ENCODE measurements around the gene SAMD4A.

SAMD4A gene

DNA sequence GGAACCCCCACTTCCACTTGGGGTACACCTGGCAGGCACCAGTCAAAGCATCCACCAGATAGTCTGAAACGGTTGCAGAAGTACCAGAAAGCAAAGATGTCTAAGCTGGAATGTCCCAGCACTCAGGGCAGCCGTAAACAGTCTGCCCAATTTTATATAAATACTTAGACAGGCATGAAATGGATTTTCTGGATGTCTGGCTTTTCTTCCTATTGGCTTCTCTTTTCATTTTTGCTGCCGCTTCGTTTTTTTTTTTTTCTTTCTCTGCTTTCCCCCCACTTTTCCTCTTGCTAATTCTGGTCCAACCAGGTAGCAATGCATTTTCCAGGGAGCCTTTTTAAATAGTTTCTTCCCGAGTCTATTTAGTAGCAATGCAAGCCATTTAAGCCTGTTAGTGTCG is 168.0 kb downstream of the SAMD4A start:
- H3K27ac ChIP-seq (ENCODE audit: low read depth, low read length): no peak overlapping the region
- no peak overlapping the region for H3K9ac ChIP-seq (ENCODE audit: low read length)
- H3K36me3 ChIP-seq (ENCODE audit: control insufficient read depth, insufficient read depth, low read length): no peaks in the 10 kb centered on the region
- H3K4me3 ChIP-seq (ENCODE audit: low read depth, low read length): no peak overlapping the region
- H3K4me1 ChIP-seq (ENCODE audit: control insufficient read depth, insufficient read depth, low read length): peaks cover 15% of the 10 kb centered on the region
- no peaks in the 10 kb centered on the region for H3K9me3 ChIP-seq (ENCODE audit: control insufficient read depth, insufficient read depth, low read depth, low read length)
- no peaks in the 10 kb centered on the region for H3K27me3 ChIP-seq (ENCODE audit: control insufficient read depth, insufficient read depth, low read length)

DNA sequence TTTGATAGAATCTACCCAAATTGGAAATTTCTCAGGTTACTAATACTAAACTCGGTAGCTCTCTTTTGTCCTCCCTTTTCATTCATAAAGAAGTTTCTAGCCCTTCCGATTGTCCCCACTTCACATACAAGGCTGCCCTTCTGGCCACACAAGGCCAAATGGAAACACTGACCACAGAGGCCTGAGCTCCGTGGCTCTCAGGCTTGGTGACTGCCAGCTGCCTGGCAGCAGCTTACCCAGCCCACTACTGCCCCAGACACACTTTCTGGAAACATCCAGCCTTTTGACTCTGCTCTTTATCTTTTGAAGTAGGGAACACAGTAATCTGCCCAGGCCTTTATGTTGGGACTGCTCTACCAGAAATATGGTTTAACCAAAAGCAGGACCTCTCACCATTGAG is 168.5 kb downstream of the SAMD4A start:
- Histone ChIP-seq H3K9ac (ENCODE audit: low read length) (no peak overlapping the region), H3K27ac (ENCODE audit: low read depth, low read length) (no peak overlapping the region), H3K4me3 (ENCODE audit: low read depth, low read length) (no peak overlapping the region), H3K36me3 (ENCODE audit: control insufficient read depth, insufficient read depth, low read length) (no peaks in the 10 kb centered on the region), H3K27me3 (ENCODE audit: control insufficient read depth, insufficient read depth, low read length) (no peaks in the 10 kb centered on the region), H3K9me3 (ENCODE audit: control insufficient read depth, insufficient read depth, low read depth, low read length) (no peaks in the 10 kb centered on the region), H3K4me1 (ENCODE audit: control insufficient read depth, insufficient read depth, low read length) (peaks cover 11% of the 10 kb centered on the region)

- Histone ChIP-seq H3K4me3 (ENCODE audit: low read depth, low read length) (no peak overlapping the region), H3K27me3 (ENCODE audit: control insufficient read depth, insufficient read depth, low read length) (no peaks in the 10 kb centered on the region), H3K9me3 (ENCODE audit: control insufficient read depth, insufficient read depth, low read depth, low read length) (no peaks in the 10 kb centered on the region), H3K9ac (ENCODE audit: low read length) (no peak overlapping the region), H3K36me3 (ENCODE audit: control insufficient read depth, insufficient read depth, low read length) (no peaks in the 10 kb centered on the region), H3K27ac (ENCODE audit: low read depth, low read length) (no peak overlapping the region), H3K4me1 (ENCODE audit: control insufficient read depth, insufficient read depth, low read length) (peaks cover 11% of the 10 kb centered on the region)
Measured at GRCh38 chr14:54737132-54737711, 170.3 kb downstream of the SAMD4A start.

GRCh38 chr14:54738009-54738408 is 171.1 kb downstream of the SAMD4A start:
- Histone ChIP-seq H3K36me3 (ENCODE audit: control insufficient read depth, insufficient read depth, low read length) (no peaks in the 10 kb centered on the region), H3K4me3 (ENCODE audit: low read depth, low read length) (no peak overlapping the region), H3K27ac (ENCODE audit: low read depth, low read length) (no peak overlapping the region), H3K9me3 (ENCODE audit: control insufficient read depth, insufficient read depth, low read depth, low read length) (no peaks in the 10 kb centered on the region), H3K9ac (ENCODE audit: low read length) (no peak overlapping the region), H3K27me3 (ENCODE audit: control insufficient read depth, insufficient read depth, low read length) (no peaks in the 10 kb centered on the region), H3K4me1 (ENCODE audit: control insufficient read depth, insufficient read depth, low read length) (peaks cover 11% of the 10 kb centered on the region)

DNA sequence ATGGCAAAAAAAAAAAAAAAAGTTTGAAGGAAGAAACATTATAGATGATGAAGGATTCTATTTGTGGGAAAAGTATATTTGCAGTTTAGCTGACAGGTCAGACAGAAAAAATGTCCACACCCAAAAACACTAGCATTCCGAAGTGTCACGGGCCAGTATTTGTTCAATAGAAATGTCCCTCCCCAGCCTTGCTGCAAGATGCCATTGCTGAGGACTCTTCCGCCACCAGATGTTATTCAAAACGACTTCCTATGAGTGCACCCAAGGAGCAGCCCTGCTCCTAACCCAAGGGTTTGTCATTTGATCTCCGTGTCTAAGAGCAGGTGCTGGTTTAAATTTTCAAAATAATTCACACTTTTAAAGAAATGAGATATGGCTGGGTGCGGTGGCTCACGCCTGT is 172.6 kb downstream of the SAMD4A start:
- Histone ChIP-seq H3K36me3 (ENCODE audit: control insufficient read depth, insufficient read depth, low read length) (no peaks in the 10 kb centered on the region), H3K27ac (ENCODE audit: low read depth, low read length) (no peak overlapping the region), H3K9me3 (ENCODE audit: control insufficient read depth, insufficient read depth, low read depth, low read length) (no peaks in the 10 kb centered on the region), H3K4me1 (ENCODE audit: control insufficient read depth, insufficient read depth, low read length) (peaks cover 11% of the 10 kb centered on the region), H3K9ac (ENCODE audit: low read length) (no peak overlapping the region), H3K27me3 (ENCODE audit: control insufficient read depth, insufficient read depth, low read length) (no peaks in the 10 kb centered on the region), H3K4me3 (ENCODE audit: low read depth, low read length) (no peak overlapping the region)

GRCh38 chr14:54742492-54743350 is 175.8 kb downstream of the SAMD4A start:
- H3K4me1 ChIP-seq (ENCODE audit: control insufficient read depth, insufficient read depth, low read length): 0 out of 2 replicates have a peak, but pooled peaks cover 3% of the 10 kb centered on the region
- no peaks in the 10 kb centered on the region for H3K36me3 ChIP-seq (ENCODE audit: control insufficient read depth, insufficient read depth, low read length)
- no peak overlapping the region for H3K4me3 ChIP-seq (ENCODE audit: low read depth, low read length)
- no peaks in the 10 kb centered on the region for H3K9me3 ChIP-seq (ENCODE audit: control insufficient read depth, insufficient read depth, low read depth, low read length)
- H3K27ac ChIP-seq (ENCODE audit: low read depth, low read length): no peak overlapping the region
- no peak overlapping the region for H3K9ac ChIP-seq (ENCODE audit: low read length)
- no peaks in the 10 kb centered on the region for H3K27me3 ChIP-seq (ENCODE audit: control insufficient read depth, insufficient read depth, low read length)

DNA sequence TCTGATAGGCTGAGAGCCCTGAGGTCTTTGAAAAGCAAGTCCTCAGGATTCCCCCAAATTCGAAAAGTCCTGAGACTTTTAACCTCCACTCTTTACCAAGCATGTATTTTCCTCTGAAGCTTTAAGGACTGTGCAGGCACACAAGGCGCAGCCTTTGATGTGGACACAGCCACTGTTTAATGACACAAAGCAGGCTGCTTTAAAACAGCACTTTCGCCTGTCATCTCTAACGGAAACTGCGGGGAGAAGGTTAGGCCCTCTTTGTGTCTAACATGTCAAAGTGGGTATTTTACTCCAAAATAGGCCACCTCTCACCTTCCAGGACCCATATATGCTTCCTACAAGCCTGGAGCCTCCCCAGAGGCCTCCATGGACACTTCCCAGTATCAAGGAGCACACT is 176.5 kb downstream of the SAMD4A start:
- no peak overlapping the region for H3K27ac ChIP-seq (ENCODE audit: low read depth, low read length)
- no peaks in the 10 kb centered on the region for H3K36me3 ChIP-seq (ENCODE audit: control insufficient read depth, insufficient read depth, low read length)
- H3K9ac ChIP-seq (ENCODE audit: low read length): no peak overlapping the region
- H3K4me3 ChIP-seq (ENCODE audit: low read depth, low read length): no peak overlapping the region
- no peaks in the 10 kb centered on the region for H3K4me1 ChIP-seq (ENCODE audit: control insufficient read depth, insufficient read depth, low read length)
- H3K27me3 ChIP-seq (ENCODE audit: control insufficient read depth, insufficient read depth, low read length): no peaks in the 10 kb centered on the region
- no peaks in the 10 kb centered on the region for H3K9me3 ChIP-seq (ENCODE audit: control insufficient read depth, insufficient read depth, low read depth, low read length)

- H3K27me3 ChIP-seq (ENCODE audit: control insufficient read depth, insufficient read depth, low read length): no peaks in the 10 kb centered on the region
- H3K9me3 ChIP-seq (ENCODE audit: control insufficient read depth, insufficient read depth, low read depth, low read length): no peaks in the 10 kb centered on the region
Measured at GRCh38 chr14:54746019-54746418, 179.1 kb downstream of the SAMD4A start.

DNA sequence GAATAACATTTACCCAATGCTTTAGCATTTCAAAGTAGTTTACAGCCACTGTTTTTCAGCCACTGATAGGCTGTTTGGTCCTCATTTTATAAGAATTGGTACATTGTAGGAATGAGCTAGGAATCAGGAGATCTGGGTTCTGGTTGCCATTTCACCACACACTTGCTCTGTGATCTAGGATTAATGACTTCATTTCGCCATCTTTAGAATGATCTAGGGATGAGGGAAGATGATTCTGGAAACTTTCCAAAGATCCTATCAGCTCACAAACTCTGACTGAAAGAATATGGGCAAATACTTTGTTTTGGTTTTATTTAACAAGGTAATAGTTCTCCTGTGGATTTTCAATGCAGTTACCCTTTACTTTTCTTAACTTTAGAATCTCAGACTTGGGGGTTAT is 180.7 kb downstream of the SAMD4A start:
- Histone ChIP-seq H3K36me3 (ENCODE audit: control insufficient read depth, insufficient read depth, low read length) (peaks cover 15% of the 10 kb centered on the region; the same call in 1 of the 2 replicates), H3K9me3 (ENCODE audit: control insufficient read depth, insufficient read depth, low read depth, low read length) (no peaks in the 10 kb centered on the region), H3K27me3 (ENCODE audit: control insufficient read depth, insufficient read depth, low read length) (no peaks in the 10 kb centered on the region), H3K27ac (ENCODE audit: low read depth, low read length) (no peak overlapping the region), H3K4me1 (ENCODE audit: control insufficient read depth, insufficient read depth, low read length) (no peaks in the 10 kb centered on the region), H3K9ac (ENCODE audit: low read length) (no peak overlapping the region), H3K4me3 (ENCODE audit: low read depth, low read length) (no peak overlapping the region)

More at GRCh38 chr14:54746019-54746418, 179.1 kb downstream of the SAMD4A start:
- peaks cover 5% of the 10 kb centered on the region; the same call in 1 of the 2 replicates for H3K36me3 ChIP-seq (ENCODE audit: control insufficient read depth, insufficient read depth, low read length)
- H3K4me3 ChIP-seq (ENCODE audit: low read depth, low read length): no peak overlapping the region
- H3K9ac ChIP-seq (ENCODE audit: low read length): no peak overlapping the region
- no peak overlapping the region for H3K27ac ChIP-seq (ENCODE audit: low read depth, low read length)
- no peaks in the 10 kb centered on the region for H3K4me1 ChIP-seq (ENCODE audit: control insufficient read depth, insufficient read depth, low read length)

DNA sequence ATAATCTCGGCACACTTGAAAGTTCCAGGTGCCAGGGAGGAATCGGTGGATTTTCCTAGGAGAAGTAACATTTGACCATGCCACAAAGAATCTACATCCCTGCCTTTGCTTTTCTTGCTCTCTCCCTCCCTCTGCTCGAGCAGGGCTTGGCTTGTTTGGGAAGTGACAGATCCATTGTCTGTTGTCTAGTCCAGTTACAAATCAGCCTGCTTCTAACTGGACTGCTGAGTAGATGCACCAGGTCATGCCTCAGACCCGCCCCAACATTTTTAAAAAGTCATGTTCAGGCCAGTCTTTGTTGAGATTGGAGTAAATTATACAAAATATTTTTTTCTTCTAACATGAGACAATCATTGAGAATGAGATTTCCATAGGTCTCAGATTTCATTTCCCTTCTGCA is 182.3 kb downstream of the SAMD4A start:
- Histone ChIP-seq H3K9ac (ENCODE audit: low read length) (no peak overlapping the region), H3K27ac (ENCODE audit: low read depth, low read length) (no peak overlapping the region), H3K36me3 (ENCODE audit: control insufficient read depth, insufficient read depth, low read length) (peaks cover 17% of the 10 kb centered on the region; the same call in 1 of the 2 replicates), H3K4me3 (ENCODE audit: low read depth, low read length) (no peak overlapping the region), H3K4me1 (ENCODE audit: control insufficient read depth, insufficient read depth, low read length) (no peaks in the 10 kb centered on the region), H3K9me3 (ENCODE audit: control insufficient read depth, insufficient read depth, low read depth, low read length) (no peaks in the 10 kb centered on the region), H3K27me3 (ENCODE audit: control insufficient read depth, insufficient read depth, low read length) (no peaks in the 10 kb centered on the region)

DNA sequence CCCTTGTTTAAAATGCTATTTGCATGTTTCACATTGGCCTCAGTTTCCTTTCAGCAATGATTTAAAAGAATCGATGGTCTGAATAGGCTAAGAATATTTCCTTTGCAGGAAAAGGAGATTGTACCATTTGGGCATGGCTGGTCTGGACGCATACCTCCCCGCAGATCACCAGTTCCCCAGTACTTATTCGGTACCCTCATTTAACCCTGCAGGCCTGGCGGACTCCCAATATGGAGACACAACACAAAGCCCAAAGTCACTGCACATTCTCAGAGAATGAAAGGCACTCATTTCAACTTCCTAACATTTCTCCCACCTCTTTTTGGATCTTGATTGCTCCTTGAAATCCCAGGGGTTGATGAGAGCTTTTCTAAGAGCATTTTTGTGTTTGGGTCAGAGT is 182.8 kb downstream of the SAMD4A start:
- Histone ChIP-seq H3K4me3 (ENCODE audit: low read depth, low read length) (no peak overlapping the region), H3K9ac (ENCODE audit: low read length) (no peak overlapping the region), H3K4me1 (ENCODE audit: control insufficient read depth, insufficient read depth, low read length) (no peaks in the 10 kb centered on the region), H3K27ac (ENCODE audit: low read depth, low read length) (no peak overlapping the region), H3K9me3 (ENCODE audit: control insufficient read depth, insufficient read depth, low read depth, low read length) (no peaks in the 10 kb centered on the region), H3K36me3 (ENCODE audit: control insufficient read depth, insufficient read depth, low read length) (peaks cover 17% of the 10 kb centered on the region; the same call in 1 of the 2 replicates), H3K27me3 (ENCODE audit: control insufficient read depth, insufficient read depth, low read length) (no peaks in the 10 kb centered on the region)
